ENCODE measurements around the gene SLC4A11.

DNA sequence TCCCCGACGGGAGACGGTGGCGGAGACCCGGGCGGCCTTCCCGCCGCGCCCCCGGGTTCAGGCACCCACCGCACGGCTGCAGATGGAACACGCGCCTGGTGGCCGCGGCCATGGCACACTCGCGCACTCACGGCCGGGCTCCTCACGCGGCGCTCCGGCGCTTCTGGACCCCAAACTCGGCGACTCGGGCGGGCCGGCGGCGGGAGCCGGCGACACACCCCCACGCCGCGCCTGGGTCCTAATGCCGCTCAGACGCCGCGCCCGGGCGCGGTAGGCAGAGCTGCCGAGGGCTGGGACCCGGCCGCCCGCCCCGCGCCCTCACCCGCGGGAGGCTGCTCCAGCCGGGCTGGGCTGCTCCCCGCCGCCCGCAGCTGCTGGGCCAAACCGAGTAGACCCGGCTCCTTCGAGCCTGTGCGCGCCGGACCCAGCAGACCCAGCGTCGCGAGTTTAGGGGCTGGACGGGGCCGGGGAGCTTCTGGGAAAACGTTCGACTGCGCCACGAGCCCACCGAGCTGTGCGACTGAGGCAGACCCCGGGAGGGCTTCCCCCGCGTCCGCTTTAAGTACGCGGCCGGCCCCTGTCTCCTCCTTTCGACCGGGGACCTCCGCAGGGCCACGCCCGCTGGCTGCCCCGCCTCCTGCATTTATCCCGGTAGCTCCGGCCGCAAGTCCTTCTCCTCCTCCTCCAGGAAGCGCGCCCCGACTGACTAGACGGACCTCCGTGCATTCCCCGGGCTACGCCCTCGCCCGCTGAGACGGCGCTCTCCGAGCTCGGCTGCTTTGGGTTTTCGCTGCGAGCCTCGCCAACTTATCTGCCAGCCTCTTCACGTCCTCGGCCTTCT, at the start of gene SLC4A11:
- TF ChIP-seq, protein P1, sequence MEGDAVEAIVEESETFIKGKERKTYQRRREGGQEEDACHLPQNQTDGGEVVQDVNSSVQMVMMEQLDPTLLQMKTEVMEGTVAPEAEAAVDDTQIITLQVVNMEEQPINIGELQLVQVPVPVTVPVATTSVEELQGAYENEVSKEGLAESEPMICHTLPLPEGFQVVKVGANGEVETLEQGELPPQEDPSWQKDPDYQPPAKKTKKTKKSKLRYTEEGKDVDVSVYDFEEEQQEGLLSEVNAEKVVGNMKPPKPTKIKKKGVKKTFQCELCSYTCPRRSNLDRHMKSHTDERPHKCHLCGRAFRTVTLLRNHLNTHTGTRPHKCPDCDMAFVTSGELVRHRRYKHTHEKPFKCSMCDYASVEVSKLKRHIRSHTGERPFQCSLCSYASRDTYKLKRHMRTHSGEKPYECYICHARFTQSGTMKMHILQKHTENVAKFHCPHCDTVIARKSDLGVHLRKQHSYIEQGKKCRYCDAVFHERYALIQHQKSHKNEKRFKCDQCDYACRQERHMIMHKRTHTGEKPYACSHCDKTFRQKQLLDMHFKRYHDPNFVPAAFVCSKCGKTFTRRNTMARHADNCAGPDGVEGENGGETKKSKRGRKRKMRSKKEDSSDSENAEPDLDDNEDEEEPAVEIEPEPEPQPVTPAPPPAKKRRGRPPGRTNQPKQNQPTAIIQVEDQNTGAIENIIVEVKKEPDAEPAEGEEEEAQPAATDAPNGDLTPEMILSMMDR (IDR thresholded peaks at IDR 0.05; ENCODE audit: low read depth, low read length), result no peak
- TF ChIP-seq POLR2A (IDR thresholded peaks at IDR 0.05; ENCODE audit: extremely low read depth, insufficient read length) (no peak), MYC (IDR thresholded peaks at IDR 0.05; ENCODE audit: low read depth, low read length) (peak; percentile 36; the same call in 1 of the 2 replicates)
- TF ChIP-seq, protein P2, sequence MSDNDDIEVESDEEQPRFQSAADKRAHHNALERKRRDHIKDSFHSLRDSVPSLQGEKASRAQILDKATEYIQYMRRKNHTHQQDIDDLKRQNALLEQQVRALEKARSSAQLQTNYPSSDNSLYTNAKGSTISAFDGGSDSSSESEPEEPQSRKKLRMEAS (IDR thresholded peaks at IDR 0.05; ENCODE audit: low read depth, low read length), result peak; percentile 40
